IPS-18a (cell line): ENCODE measurements around the gene OPN1MW.
"Not testable (repeated sequence)": the region's sequence is repeated elsewhere in the genome, so short reads cannot be mapped to it uniquely, and the experiment has no call there.

Experiments
- H3K27ac ChIP-seq: one replicate; pipeline ENCODE4 v1.5.1; 2013; ENCODE audit warnings: low read length
- H3K27me3 ChIP-seq: one replicate; pipeline ENCODE4 v1.6.1; 2013; ENCODE audit warnings: mild to moderate bottlenecking, low read length; ENCODE audit not compliant: control insufficient read depth, insufficient read depth
- H3K36me3 ChIP-seq: one replicate; pipeline ENCODE4 v1.6.1; 2013; ENCODE audit warnings: low read depth, low read length; ENCODE audit not compliant: control insufficient read depth
- H3K4me1 ChIP-seq: one replicate; pipeline ENCODE4 v1.6.1; 2013; ENCODE audit warnings: low read depth, low read length; ENCODE audit not compliant: control insufficient read depth
- H3K4me3 ChIP-seq: one replicate; pipeline ENCODE4 v1.5.1; 2013; ENCODE audit warnings: low read length
- H3K9ac ChIP-seq: one replicate; pipeline ENCODE4 v1.6.1; 2013; ENCODE audit warnings: mild to moderate bottlenecking, low read length, moderate library complexity
- H3K9me3 ChIP-seq: one replicate; pipeline ENCODE4 v1.6.1; 2013; ENCODE audit warnings: low read depth, low read length; ENCODE audit not compliant: control insufficient read depth

Gene OPN1MW

DNA sequence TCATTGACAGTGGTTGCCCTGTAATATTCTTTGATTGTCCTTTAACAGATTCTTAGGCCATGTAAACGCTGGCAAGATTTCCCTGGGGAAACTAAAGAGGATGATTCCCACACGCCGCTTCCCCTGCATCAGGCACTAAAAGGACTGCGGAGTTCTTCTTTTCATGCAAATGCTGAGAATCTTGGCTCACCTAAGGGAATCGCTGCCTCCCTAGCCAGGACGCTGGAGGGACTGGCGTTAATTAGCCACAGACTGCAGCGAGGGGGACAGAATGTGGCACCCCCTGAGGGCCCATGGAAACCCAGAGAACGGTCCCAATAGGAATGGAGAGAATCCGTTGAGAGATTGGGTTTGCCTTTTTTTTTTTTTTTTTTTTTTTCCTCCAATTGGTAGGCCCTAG lies 29.1 kb downstream of the OPN1MW start:
- H3K4me1 ChIP-seq, H3K9ac ChIP-seq, H3K36me3 ChIP-seq, H3K4me3 ChIP-seq, H3K9me3 ChIP-seq, H3K27me3 ChIP-seq, H3K27ac ChIP-seq: not testable (repeated sequence)

DNA sequence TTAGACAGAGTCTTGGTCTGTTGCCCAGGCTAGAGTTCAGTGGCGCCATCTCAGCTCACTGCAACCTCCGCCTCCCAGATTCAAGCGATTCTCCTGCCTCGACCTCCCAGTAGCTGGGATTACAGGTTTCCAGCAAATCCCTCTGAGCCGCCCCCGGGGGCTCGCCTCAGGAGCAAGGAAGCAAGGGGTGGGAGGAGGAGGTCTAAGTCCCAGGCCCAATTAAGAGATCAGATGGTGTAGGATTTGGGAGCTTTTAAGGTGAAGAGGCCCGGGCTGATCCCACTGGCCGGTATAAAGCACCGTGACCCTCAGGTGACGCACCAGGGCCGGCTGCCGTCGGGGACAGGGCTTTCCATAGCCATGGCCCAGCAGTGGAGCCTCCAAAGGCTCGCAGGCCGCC lies 37.1 kb downstream of the OPN1MW start, which contains the start of gene OPN1MW2:
TSS of gene OPN1MW2 (plus strand) at position 301 of the 400 bp plus-strand sequence. CDS start at position 361, 60 bp downstream.
- H3K36me3 ChIP-seq, H3K27ac ChIP-seq, H3K4me3 ChIP-seq, H3K9me3 ChIP-seq, H3K4me1 ChIP-seq, H3K9ac ChIP-seq, H3K27me3 ChIP-seq: not testable (repeated sequence)

- not testable (repeated sequence) for H3K27me3 ChIP-seq, H3K36me3 ChIP-seq, H3K9me3 ChIP-seq, H3K4me1 ChIP-seq, H3K4me3 ChIP-seq, H3K9ac ChIP-seq, H3K27ac ChIP-seq
Observed at GRCh38 chrX:154225292-154225691, 42.9 kb downstream of the OPN1MW start.

DNA sequence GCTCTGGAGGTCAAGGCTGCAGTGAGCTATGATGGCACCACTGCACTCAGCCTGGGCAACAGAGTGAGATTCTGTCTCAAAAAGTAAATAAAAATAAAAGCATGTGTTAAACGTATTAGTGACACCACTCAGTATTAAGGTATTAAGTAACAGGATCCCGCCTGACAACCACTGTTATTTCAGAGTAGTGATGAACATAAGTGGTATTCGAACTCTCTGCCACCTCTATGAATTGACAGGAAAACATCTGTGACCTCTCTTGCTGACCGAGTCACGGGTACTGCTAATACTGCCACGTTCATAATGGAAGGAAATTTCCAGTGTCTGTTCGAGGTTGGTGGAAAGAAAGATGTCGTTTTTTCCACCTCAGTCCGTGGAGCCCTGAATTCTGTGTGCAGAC lies 44.3 kb downstream of the OPN1MW start:
- not testable (repeated sequence) for H3K36me3 ChIP-seq, H3K4me1 ChIP-seq, H3K9me3 ChIP-seq, H3K9ac ChIP-seq, H3K27me3 ChIP-seq, H3K27ac ChIP-seq, H3K4me3 ChIP-seq

DNA sequence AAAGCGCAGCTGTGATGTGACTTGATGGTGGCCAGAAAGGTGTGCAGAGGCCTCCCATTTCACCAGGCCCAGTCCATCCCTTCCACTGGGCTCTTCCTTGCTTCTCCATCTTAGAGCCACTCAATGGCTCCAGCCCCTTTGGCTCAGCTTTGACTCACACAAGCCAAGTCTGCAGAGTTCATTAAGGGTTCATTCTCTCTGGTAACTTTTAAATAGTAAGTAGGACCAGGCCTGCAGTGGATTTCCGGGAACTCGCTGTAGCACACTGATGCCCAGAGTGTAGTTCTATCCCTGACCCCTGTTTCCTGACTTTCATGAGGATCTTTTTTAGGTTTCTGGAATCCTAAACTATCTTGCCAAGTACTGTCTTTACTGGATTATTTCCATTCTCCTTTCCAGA lies 49.0 kb downstream of the OPN1MW start:
- H3K27me3 ChIP-seq, H3K27ac ChIP-seq, H3K36me3 ChIP-seq, H3K4me1 ChIP-seq, H3K9me3 ChIP-seq, H3K9ac ChIP-seq, H3K4me3 ChIP-seq: not testable (repeated sequence)

DNA sequence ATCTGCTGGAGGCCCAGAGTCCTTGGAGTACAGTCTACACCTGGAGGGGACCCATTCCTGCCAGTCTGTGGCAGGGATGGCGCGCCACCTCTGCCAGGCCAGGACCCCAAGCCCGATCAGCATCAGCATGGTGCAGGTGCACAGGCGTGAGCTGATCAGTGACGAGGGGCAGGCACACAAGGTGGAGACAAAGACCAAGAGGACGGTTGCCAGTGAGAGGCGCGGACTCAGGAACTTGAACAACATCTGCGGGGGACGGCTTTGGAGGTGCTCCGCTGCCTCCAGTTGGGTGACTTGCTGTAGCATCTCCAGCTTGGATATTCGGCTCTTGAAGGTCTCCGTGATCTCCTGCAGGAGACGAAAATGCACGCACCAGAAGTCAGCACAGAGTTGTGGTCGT lies 51.2 kb downstream of the OPN1MW start:
- H3K27ac ChIP-seq, H3K9me3 ChIP-seq, H3K4me1 ChIP-seq, H3K27me3 ChIP-seq, H3K4me3 ChIP-seq, H3K36me3 ChIP-seq, H3K9ac ChIP-seq: not testable (repeated sequence)

GRCh38 chrX:154238939-154239559 lies 56.7 kb downstream of the OPN1MW start:
- not testable (repeated sequence) for H3K27ac ChIP-seq, H3K27me3 ChIP-seq, H3K4me3 ChIP-seq, H3K36me3 ChIP-seq, H3K9ac ChIP-seq, H3K9me3 ChIP-seq, H3K4me1 ChIP-seq

- H3K4me3 ChIP-seq, H3K9me3 ChIP-seq, H3K27me3 ChIP-seq, H3K9ac ChIP-seq, H3K4me1 ChIP-seq, H3K36me3 ChIP-seq, H3K27ac ChIP-seq: not testable (repeated sequence)
Observed at GRCh38 chrX:154239982-154240503, 57.6 kb downstream of the OPN1MW start.
